ENCODE data around the gene LRRC34. TPM values are rescaled to one million over a fixed set of nuclear protein-coding genes. Genes with fewer than 3 reads are reported as not detected.

LRRC34 gene
- total and polyA plus RNA-seq, 2 of the 8 experiments (the other 6 are each of a cell fraction or from before 2014, with no cell fraction given) = 3.3 to 4.1 TPM

DNA sequence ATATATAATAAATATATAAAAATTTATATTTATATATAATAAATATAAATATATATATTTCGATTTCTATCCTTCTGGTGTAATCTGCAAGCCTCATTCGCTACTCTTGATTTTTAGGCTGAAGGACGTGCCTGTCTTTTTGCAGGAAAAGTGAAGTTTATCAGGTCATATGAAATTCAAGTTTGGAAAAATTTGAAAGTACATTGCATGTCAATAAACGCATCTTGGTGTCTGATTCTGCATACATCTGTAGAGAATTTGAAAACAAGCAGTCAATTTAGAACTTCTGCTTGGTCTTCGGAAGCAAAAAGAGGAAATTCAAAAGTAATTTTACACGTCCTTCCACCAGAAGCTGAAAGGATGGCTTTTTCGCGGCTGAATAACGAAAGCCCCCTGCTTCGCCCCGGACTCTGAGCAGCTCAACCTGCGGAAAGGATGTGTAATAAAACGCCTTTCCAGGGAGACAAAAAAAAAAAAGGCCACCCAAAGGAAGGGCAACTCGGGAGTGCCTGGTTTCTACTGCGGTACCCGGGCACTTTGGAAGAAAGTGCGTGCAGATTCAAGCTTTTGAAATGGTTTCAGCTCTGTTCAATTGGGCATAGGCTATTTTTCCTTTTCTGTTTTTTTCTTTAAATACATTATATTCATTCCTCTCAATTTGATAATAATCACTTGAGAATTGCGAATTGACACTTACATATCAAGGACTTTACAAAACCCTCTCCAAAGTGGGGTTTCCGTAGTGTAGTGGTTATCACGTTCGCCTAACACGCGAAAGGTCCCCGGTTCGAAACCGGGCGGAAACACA is 41.0 kb downstream of the LRRC34 start (continued):
- no peak for TF ChIP-seq CTBP2 (IDR thresholded peaks at IDR 0.05; ENCODE audit: borderline replicate concordance, insufficient read depth, insufficient read length, low read length)
- TF ChIP-seq SIX5 (IDR thresholded peaks at IDR 0.05; ENCODE audit: low read depth, low read length) = no peak
- TF ChIP-seq SUZ12 (IDR thresholded peaks at IDR 0.05; ENCODE audit: low read length) = no peak
- TF ChIP-seq POLR2AphosphoS5 (IDR thresholded peaks at IDR 0.05; ENCODE audit: low read depth, low read length) = no peak
- TF ChIP-seq BCL11A (IDR thresholded peaks at IDR 0.05; ENCODE audit: low read depth in 2 of 2, low read length in 2 of 2) = no peak
- TF ChIP-seq TCF12 (IDR thresholded peaks at IDR 0.05; ENCODE audit: low read depth, low read length) = no peak
- TF ChIP-seq RFX5 (IDR thresholded peaks at IDR 0.05; ENCODE audit: borderline replicate concordance, low read depth, low read length) = no peak
- no peak for TF ChIP-seq CEBPB (IDR thresholded peaks at IDR 0.05; ENCODE audit: low read depth, low read length)
- TF ChIP-seq SRF (IDR thresholded peaks at IDR 0.05; ENCODE audit: low read depth, low read length) = no peak
- TF ChIP-seq MAFK (IDR thresholded peaks at IDR 0.05; ENCODE audit: low read depth, low read length) = peak; percentile 70; the same call in 1 of the 2 replicates
- no peak for TF ChIP-seq FOSL1 (IDR thresholded peaks at IDR 0.05; ENCODE audit: insufficient read depth, low read depth, low read length)

All from H1 (cell line).